SK-N-SH (cell line): ENCODE results near the gene MRPL53. TPM values are rescaled to one million over a fixed set of nuclear protein-coding genes. Genes with fewer than 3 reads are reported as not detected.
A peak's percentile ranks its signal among the peaks of the same experiment; 100 is the strongest.

Source experiments
- CTCF ChIA-PET: fragments of 300-600, 350-600 bp; formaldehyde crosslinking; extraction: SDS; loops from one replicate; lab custom pipeline; 2021; lab: Yijun Ruan, JAX
- POLR2A ChIA-PET: fragments of 350-600 bp; sonication (Branson Sonifier 250); formaldehyde crosslinking; extraction: SDS; loops from one replicate; lab custom pipeline; 2020; ENCODE audit warnings: antibody characterized with exemption, inconsistent platforms; lab: Yijun Ruan, JAX
- DNase-seq: peaks from one replicate; pipeline ENCODE4 v3.0.0; 2012
- H2AFZ ChIP-seq: fragments of 200-600 bp; sonication (generic); 2 replicates; pipeline ENCODE4 v1.8.1; 2016; ENCODE audit warnings: antibody characterized with exemption, mild to moderate bottlenecking, low read depth
- H3F3A ChIP-seq: fragments of 200-600 bp; sonication (generic); replicated peaks from 2 replicates; pipeline ENCODE3; 2016; ENCODE audit warnings: antibody characterized with exemption, mild to moderate bottlenecking; ENCODE audit not compliant: insufficient read depth
- H3K27ac ChIP-seq, 2 experiments: fragments of 200-500 bp in 1 of 2; fragments of 200-600 bp in 1 of 2; sonication (Bioruptor generic) in 1 of 2; sonication (generic), shearing (Covaris generic) in 1 of 2; 2 replicates each; pipeline versions ENCODE4 v1.5.1 to v1.6.1; 2014 to 2016; ENCODE audit warnings: low read depth in 2 of 2, inconsistent platforms in 1 of 2, low read length in 1 of 2, mild to moderate bottlenecking in 1 of 2, mixed read lengths in 1 of 2
- H3K27me3 ChIP-seq: fragments of 200-600 bp; sonication (generic), shearing (Covaris generic); 2 replicates; pipeline ENCODE4 v1.6.1; 2016; ENCODE audit warnings: mixed run types; ENCODE audit not compliant: insufficient read depth
- H3K36me3 ChIP-seq, 2 experiments: fragments of 200-500 bp in 1 of 2; fragments of 200-600 bp in 1 of 2; sonication (Bioruptor generic) in 1 of 2; sonication (generic) in 1 of 2; replicated peaks in 1 of 2; 2 replicates each; pipeline versions ENCODE3 to v1.5.1; 2014 to 2016; ENCODE audit warnings: low read length in 1 of 2, mild to moderate bottlenecking in 1 of 2; ENCODE audit not compliant: insufficient read depth in 2 of 2, control insufficient read depth in 1 of 2
- H3K4me1 ChIP-seq, 2 experiments: fragments of 200-500 bp in 1 of 2; fragments of 200-600 bp in 1 of 2; sonication (Bioruptor generic) in 1 of 2; sonication (generic), shearing (Covaris generic) in 1 of 2; 2 replicates each; pipeline versions ENCODE4 v1.5.1 to v1.6.1; 2014 to 2016; ENCODE audit warnings: low read depth in 1 of 2, low read length in 1 of 2, mixed run types in 1 of 2; ENCODE audit not compliant: insufficient read depth in 2 of 2, control insufficient read depth in 1 of 2
- H3K4me2 ChIP-seq: fragments of 200-600 bp; sonication (generic), shearing (Covaris generic); 2 replicates; pipeline ENCODE4 v1.6.1; 2017; ENCODE audit warnings: mixed run types
- H3K4me3 ChIP-seq, 2 experiments: fragments of 200-500 bp in 1 of 2; fragments of 200-600 bp in 1 of 2; sonication (Bioruptor generic) in 1 of 2; sonication (generic), shearing (Covaris generic) in 1 of 2; 2 replicates each; pipeline versions ENCODE4 v1.5.1 to v1.8.1; 2014 to 2016; ENCODE audit warnings: low read depth in 2 of 2, inconsistent platforms in 1 of 2, low read length in 1 of 2, mild to moderate bottlenecking in 1 of 2, mixed read lengths in 1 of 2, moderate library complexity in 1 of 2
- H3K79me2 ChIP-seq: fragments of 200-600 bp; sonication (generic); 2 replicates; pipeline ENCODE4 v1.8.1; 2017; ENCODE audit warnings: mild to moderate bottlenecking; ENCODE audit not compliant: insufficient read depth
- H3K9ac ChIP-seq: fragments of 200-600 bp; sonication (generic); 2 replicates; pipeline ENCODE4 v1.6.1; 2017; ENCODE audit warnings: mixed run types
- H3K9me2 ChIP-seq: fragments of 200-600 bp; sonication (generic); 2 replicates; pipeline ENCODE4 v1.6.1; 2017; ENCODE audit warnings: mixed run types
- H3K9me3 ChIP-seq: fragments of 200-600 bp; sonication (generic); 2 replicates; pipeline ENCODE4 v1.6.1; 2017; ENCODE audit warnings: mixed run types, mild to moderate bottlenecking, moderate library complexity
- H4K20me1 ChIP-seq: fragments of 200-600 bp; sonication (generic); 2 replicates; pipeline ENCODE4 v1.6.1; 2017; ENCODE audit warnings: mild to moderate bottlenecking, mixed run types; ENCODE audit not compliant: insufficient read depth
- FOSL2 ChIP-seq: IDR thresholded peaks from 2 replicates; pipeline ENCODE4 v1.4.0; 2012; ENCODE audit warnings: low read depth, mild to moderate bottlenecking, moderate library complexity, borderline replicate concordance
- FOXM1 ChIP-seq: IDR thresholded peaks from 2 replicates; pipeline ENCODE4 v1.4.0; 2012; ENCODE audit warnings: low read depth, mild to moderate bottlenecking
- GABPA ChIP-seq: IDR thresholded peaks from 2 replicates; pipeline ENCODE4 v1.4.0; 2012; ENCODE audit warnings: low read depth, mild to moderate bottlenecking
- MEF2A ChIP-seq: IDR thresholded peaks from 2 replicates; pipeline ENCODE4 v1.4.0; 2012; ENCODE audit warnings: low read depth, borderline replicate concordance
- NFIC ChIP-seq: IDR thresholded peaks from 2 replicates; pipeline ENCODE4 v1.4.0; 2012; ENCODE audit warnings: borderline replicate concordance
- PBX3 ChIP-seq: IDR thresholded peaks from 2 replicates; pipeline ENCODE4; 2012
- TAF1 ChIP-seq: IDR thresholded peaks from 2 replicates; pipeline ENCODE4 v1.6.1; 2012; ENCODE audit warnings: low read depth, mild to moderate bottlenecking, low read length, moderate library complexity, borderline replicate concordance
- USF1 ChIP-seq: IDR thresholded peaks from 2 replicates; pipeline ENCODE4 v1.4.0; 2012; ENCODE audit warnings: low read depth, borderline replicate concordance
- WGBS: methylation state at CpG from one replicate; pipeline ENCODE4 v1.1.6; 2017; ENCODE audit warnings: low lambda C conversion rate; 5-methylcytosine and 5-hydroxymethylcytosine counted together
- polyA plus RNA-seq, 3 experiments: library from polyadenylated mRNA; depleted of rRNA; stranded (reverse); fragments of >200 nt; gene quantifications; 2 replicates each; pipeline ENCODE4 v1.2.3, GENCODE V29; 2012
- TF ChIP-seq, protein P1 (sequence below): fragments of 200-600 bp; sonication (generic); IDR thresholded peaks from 2 replicates; pipeline ENCODE4 v1.6.1; 2017; ENCODE audit warnings: antibody characterized with exemption, mild to moderate bottlenecking, moderate library complexity

MRPL53 gene
- polyA plus RNA-seq, 1 of the 3 experiments (the other 2 are of a cell fraction) = 95.0 TPM

GRCh38 chr2:74441690-74442482 lies 30.6 kb downstream of the MRPL53 start, which contains the start of gene RTKN:
Gene RTKN (minus strand): TSS chr2:74441937. CDS start chr2:74441816, 121 bp downstream.
- no peak for DNase-seq
- 96% methylated on average over 65 of the region's 75 CpGs for WGBS

DNA sequence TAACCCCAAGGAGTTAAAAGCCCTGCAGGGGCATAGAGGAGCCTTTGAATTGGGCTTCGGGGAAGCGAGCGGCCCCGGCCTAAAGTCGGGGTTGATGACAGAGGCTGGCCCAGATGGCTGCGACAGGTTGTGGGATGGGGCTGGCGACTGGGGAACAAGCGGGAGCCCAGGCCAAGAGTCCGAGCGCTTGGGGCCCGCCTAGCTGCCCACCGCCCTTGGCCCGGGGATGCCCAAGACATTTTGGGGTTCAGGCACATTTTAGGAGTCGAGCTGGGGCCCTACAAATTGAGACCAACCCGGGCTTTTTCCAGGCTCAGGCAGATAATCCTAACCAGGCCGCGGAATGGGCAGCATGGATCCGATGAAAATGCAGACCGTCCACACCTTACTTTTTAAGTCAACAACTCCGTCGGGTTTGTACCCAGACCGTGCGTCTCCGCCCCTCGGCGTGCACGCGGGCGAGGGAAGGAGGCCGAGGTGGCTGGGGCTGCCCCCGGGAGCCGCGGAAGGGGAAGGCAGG lies 31.2 kb downstream of the MRPL53 start:
- TF ChIP-seq, protein P1, sequence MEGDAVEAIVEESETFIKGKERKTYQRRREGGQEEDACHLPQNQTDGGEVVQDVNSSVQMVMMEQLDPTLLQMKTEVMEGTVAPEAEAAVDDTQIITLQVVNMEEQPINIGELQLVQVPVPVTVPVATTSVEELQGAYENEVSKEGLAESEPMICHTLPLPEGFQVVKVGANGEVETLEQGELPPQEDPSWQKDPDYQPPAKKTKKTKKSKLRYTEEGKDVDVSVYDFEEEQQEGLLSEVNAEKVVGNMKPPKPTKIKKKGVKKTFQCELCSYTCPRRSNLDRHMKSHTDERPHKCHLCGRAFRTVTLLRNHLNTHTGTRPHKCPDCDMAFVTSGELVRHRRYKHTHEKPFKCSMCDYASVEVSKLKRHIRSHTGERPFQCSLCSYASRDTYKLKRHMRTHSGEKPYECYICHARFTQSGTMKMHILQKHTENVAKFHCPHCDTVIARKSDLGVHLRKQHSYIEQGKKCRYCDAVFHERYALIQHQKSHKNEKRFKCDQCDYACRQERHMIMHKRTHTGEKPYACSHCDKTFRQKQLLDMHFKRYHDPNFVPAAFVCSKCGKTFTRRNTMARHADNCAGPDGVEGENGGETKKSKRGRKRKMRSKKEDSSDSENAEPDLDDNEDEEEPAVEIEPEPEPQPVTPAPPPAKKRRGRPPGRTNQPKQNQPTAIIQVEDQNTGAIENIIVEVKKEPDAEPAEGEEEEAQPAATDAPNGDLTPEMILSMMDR = no peak
- TF ChIP-seq TAF1 (no peak), FOSL2 (no peak)
- POLR2A ChIA-PET = interaction anchor here (1.2 to 3.0 kb wide), 5 partner anchors 13 to 51 kb away, joined by 3 to 27 read pairs (median 16); partner anchors contain the start of genes C2orf81, INO80B, MRPL53 and WBP1
- H3K36me3 ChIP-seq = no peaks in the 10 kb centered on the region
- H3K9ac ChIP-seq = 0 out of 2 replicates have a peak overlapping the region, but pooled peaks have one; percentile 77
- CTCF ChIA-PET = interaction anchor here (1.4 to 2.5 kb wide), 3 partner anchors 13 to 91 kb away, joined by 3 to 8 read pairs (median 8); partner anchors contain the start of gene INO80B
- H3K9me3 ChIP-seq = no peaks in the 10 kb centered on the region
- H3K4me3 ChIP-seq = no peak overlapping the region; a peak in 1 of 4 replicates
- peaks cover 20 to 27% of the 10 kb centered on the region in 2 experiments; a peak in 3 of 4 replicates for H3K4me1 ChIP-seq
- H3K79me2 ChIP-seq = peaks cover 30% of the 10 kb centered on the region
- H2AFZ ChIP-seq = peak overlapping the region; percentile 95
- no peak for DNase-seq
- peak overlapping the region; percentile 97; the same call in 1 of the 2 replicates for H3K4me2 ChIP-seq
- H3K9me2 ChIP-seq = no peaks in the 10 kb centered on the region
- no peaks in the 10 kb centered on the region for H4K20me1 ChIP-seq
- no peaks in the 10 kb centered on the region for H3K27me3 ChIP-seq
- 96% methylated on average over 28 of the region's 33 CpGs for WGBS
- H3F3A ChIP-seq = peaks cover 6% of the 10 kb centered on the region
- H3K27ac ChIP-seq = peak overlapping the region; percentile 64 to 98

More at GRCh38 chr2:74441690-74442482, 30.6 kb downstream of the MRPL53 start, which contains the start of gene RTKN:
- no peaks in the 10 kb centered on the region for H4K20me1 ChIP-seq
- no peak for TF ChIP-seq PBX3
- no peak for TF ChIP-seq MEF2A
- TF ChIP-seq FOXM1 = no peak
- no peak for TF ChIP-seq GABPA
- TF ChIP-seq NFIC = no peak
- TF ChIP-seq USF1 = no peak
- peak within 1 kb of the TSS; percentile 97 for H3K4me2 ChIP-seq
- no peaks in the 10 kb centered on the region for H3K36me3 ChIP-seq
- H3K9ac ChIP-seq = peak within 1 kb of the TSS; percentile 77
- no peaks in the 10 kb centered on the region for H3K9me3 ChIP-seq
- H3K79me2 ChIP-seq = peaks cover 30% of the 10 kb centered on the region
- peak within 1 kb of the TSS; percentile 95 for H2AFZ ChIP-seq
- ChIA-PET CTCF (interaction anchor here (2.5 kb wide), 1 partner anchor 90 kb away, joined by 8 read pairs; no protein-coding TSS in a partner anchor), POLR2A (no interaction called here)
- no peaks in the 10 kb centered on the region for H3K27me3 ChIP-seq
- H3F3A ChIP-seq = peaks cover 6% of the 10 kb centered on the region
- peak within 1 kb of the TSS; percentile 73 to 75 for H3K4me3 ChIP-seq
- H3K4me1 ChIP-seq = peaks cover 20 to 27% of the 10 kb centered on the region in 2 experiments; a peak in 3 of 4 replicates
- no peaks in the 10 kb centered on the region for H3K9me2 ChIP-seq
- peak within 1 kb of the TSS; percentile 64 to 98 for H3K27ac ChIP-seq
